ENCODE results near the gene FBXW7.

Gene FBXW7

GRCh38 chr4:152363904-152364303, 172.0 kb downstream of the FBXW7 start:
- DNase-seq: no peak

- DNase-seq: no peak
Measured at GRCh38 chr4:152363086-152363485, 172.8 kb downstream of the FBXW7 start.

- no peak for DNase-seq
Measured at GRCh38 chr4:152360045-152360410, 175.9 kb downstream of the FBXW7 start.

GRCh38 chr4:152359208-152360044, 176.5 kb downstream of the FBXW7 start:
- no peak for DNase-seq

- peak; percentile 32 for DNase-seq
Measured at GRCh38 chr4:152357206-152357605, 178.7 kb downstream of the FBXW7 start.

GRCh38 chr4:152356428-152357034, 179.4 kb downstream of the FBXW7 start:
- DNase-seq: no peak

GRCh38 chr4:152352622-152353116, 183.2 kb downstream of the FBXW7 start:
- no peak for DNase-seq

GRCh38 chr4:152352215-152352614, 183.7 kb downstream of the FBXW7 start:
- DNase-seq: no peak

DNA sequence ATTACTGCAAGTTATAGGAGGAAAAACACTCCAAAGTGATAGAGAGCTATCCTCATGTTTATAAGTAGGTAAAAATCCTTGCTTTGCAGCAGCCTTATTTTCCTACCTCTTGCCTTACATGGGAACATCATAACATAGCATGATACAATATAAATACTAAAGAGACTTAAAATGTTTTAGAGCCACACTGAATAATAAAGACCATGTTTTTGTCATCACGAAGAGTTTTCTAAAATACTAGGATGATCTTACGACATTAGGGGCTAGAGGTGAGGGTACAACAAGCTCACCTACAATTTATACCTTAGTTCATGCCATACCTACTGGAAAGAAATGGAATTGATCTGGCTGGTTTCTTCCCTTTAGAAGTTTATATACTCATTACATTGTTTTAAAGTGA, 184.8 kb downstream of the FBXW7 start:
- no peak for DNase-seq

- DNase-seq: no peak
Measured at GRCh38 chr4:152348670-152349069, 187.2 kb downstream of the FBXW7 start.

DNA sequence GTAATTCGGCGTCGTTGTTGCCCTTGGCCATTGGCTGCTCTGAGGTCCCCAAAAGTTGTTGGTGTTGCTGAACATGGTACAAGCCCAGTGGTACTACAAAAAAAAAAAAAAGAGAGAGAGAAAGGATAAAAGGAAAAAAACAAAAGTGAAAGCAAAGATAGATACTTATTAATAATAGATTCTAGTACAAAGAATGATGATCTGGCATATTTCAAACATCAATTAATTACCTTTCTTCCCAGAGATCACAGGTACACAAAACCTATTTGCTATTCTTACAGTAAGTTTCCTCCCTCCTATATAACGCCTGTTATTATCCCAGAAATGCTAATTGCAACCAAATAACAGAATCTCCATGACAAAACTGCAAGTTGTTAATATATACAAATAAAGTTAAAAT, 188.9 kb downstream of the FBXW7 start:
- no peak for DNase-seq

GRCh38 chr4:152346526-152346925, 189.4 kb downstream of the FBXW7 start:
- no peak for DNase-seq

GRCh38 chr4:152344001-152344400, 191.9 kb downstream of the FBXW7 start:
- no peak for DNase-seq

DNA sequence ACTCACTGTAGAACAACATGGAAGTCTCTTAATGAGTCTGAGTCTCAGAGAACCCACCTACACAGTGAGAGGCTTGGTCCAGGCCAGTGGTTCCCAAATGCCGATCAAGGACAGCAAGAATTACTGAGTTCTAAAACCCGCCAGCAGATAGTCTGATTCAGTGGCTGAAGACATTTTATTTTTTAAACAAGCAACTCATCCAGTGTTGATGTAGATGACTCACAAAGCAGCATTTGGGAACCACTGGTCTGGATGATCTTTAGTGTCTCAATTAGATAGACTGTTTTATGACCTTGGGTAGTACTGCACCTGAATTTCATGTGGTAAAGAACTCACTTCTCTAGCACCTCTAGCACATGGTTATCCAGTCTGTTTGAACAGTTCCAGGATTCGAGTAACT, 193.6 kb downstream of the FBXW7 start:
- no peak for DNase-seq

DNA sequence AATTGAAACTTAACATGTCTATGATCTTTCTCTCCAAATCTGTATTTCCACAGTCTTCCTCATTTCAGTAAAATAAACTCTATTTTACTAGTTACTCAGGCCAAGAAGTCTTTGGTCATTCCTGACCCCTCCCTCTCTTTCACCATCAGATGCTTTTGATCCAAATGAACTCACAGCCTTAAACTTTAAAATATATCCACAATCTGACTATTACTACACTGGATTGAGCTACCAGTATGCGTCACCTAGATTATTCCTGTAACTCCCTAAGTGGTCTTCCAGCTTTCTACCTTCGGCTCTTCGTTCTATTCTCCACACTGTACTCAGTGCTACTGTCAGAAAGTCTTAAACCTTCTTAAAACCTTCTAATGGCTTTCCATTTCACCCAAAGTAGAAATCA, 195.1 kb downstream of the FBXW7 start:
- no peak for DNase-seq

DNA sequence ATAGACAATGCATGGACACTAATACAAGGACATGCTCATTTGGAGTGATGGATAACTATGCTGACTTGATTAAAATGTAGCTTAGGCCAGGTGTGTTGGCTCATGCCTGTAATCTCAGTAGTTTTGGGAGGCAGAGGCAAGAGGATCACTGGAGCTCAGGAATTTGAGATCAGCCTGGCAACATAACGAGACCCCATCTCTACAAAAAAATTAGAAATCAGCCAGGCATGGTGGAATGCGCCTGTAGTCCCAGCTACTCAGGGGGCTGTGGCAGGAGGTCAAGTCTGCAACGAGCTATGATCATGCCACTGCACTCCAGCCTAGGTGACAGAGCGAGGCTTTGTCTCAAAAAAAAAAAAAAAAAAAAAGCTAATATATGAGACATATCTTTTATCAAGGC, 196.3 kb downstream of the FBXW7 start:
- no peak for DNase-seq

GRCh38 chr4:152334931-152335330, 201.0 kb downstream of the FBXW7 start:
- no peak for DNase-seq

DNA sequence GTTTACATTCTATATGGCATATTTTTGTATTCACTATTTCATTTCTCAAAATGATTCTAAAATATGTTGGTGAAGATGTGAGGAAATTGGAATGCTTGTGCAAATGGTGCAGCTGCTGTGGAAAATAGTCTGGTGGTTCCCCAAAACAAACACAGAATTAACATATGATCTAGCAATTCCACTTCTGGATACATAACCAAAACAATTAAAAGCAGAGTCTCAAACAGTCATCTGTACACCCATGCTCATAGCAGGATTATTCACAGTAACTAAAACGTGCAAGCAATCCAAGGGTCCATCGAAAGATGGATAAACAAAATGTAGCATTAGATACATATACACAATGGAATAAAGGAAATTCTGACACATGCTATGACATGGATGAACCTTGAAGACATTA, 204.8 kb downstream of the FBXW7 start:
- no peak for DNase-seq

DNA sequence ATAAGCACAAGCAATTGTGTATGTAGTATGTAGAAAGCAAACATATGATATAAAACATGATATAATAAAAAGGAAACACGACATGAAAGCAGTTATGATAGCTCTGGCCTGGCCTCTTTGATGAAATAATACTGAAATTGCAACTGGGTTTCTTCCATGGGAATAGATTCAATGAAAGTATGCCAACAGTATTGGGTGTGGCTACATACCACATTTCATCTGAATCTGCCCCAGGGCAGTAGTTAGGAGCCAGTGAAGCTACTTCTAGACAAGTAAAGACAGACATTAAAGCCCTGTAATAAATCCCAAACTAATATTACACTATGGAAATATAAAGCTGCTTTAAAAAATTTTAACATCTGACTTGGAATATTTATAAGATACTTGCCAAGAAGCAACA, 207.3 kb downstream of the FBXW7 start:
- DNase-seq: no peak

- no peak for DNase-seq
Measured at GRCh38 chr4:152327606-152328453, 208.1 kb downstream of the FBXW7 start.

DNA sequence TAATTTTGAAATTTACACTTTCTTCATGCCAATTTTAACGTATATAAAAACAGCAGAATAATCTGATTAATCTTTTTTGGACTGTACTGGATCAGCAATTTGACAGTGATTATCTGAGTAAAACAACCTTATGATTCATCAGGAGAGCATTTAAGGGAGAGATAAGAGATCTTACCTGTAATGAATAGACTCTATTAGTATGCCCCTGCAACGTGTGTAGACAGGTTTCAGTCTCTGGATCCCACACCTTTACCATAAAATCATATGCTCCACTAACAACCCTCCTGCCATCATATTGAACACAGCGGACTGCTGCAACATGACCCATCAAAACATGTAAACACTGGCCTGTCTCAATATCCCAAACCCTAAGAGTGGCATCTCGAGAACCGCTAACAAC, 210.1 kb downstream of the FBXW7 start:
- no peak for DNase-seq

DNA sequence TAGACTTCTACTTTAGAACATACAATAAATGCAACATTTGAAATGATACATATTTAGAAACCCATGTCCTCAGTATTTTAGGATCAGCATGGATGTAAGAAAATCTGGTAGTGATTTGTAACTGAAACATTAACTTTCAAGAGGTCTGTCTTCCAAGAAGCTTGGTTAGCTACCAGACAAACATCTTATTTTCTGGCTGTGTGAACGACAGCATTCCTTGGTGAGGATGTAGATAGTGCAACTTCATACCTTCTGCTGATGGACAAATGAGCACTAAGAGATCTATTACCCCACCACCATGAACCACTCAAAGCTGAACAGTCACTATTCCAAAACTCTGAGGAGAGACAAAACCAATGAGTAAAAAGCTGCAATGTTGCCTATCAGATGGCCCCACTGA, 212.7 kb downstream of the FBXW7 start:
- no peak for DNase-seq

DNA sequence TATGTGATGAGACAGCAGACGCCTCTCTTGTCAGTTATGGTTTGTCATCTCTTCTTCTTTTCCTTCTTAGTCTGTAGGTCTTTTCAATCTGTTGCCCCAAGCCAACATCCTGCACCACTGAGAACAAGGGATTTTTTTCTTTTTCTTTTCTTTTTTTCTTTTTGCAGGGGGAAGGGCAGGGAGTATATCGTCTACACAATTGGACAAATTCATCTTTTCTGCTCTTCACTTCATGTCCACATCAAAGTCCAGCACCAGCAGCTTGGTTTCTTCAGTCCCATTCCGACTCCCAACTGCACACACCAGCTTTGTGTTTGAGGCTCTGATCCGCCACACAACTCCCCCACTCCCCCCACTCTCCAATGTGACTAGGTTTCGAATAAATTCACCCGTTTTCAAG, 213.2 kb downstream of the FBXW7 start:
- no peak for DNase-seq

GRCh38 chr4:152321923-152322322, 214.0 kb downstream of the FBXW7 start:
- DNase-seq: no peak

All from CD4-positive, alpha-beta T cell treated with Interferon gamma for 1 hour (primary cell).